Endothelial cell of umbilical vein (primary cell): ENCODE measurements around the gene NUP160. TPM values are rescaled to one million over a fixed set of nuclear protein-coding genes. Genes with fewer than 3 reads are reported as not detected.
A peak's percentile ranks its signal among the peaks of the same experiment; 100 is the strongest.

Experiments
- BruUV-seq: library from RNA; stranded (reverse); fragments of 400-500 nt; replicated peaks from 2 replicates; lab custom pipeline; 2021; lab: Mats Ljungman, UMichigan
- CTCF ChIA-PET: fragments of 300-600, 350-600 bp; sonication (Branson Sonifier 250); formaldehyde crosslinking; loops from one replicate; lab custom pipeline; 2021; ENCODE audit warnings: antibody characterized with exemption, inconsistent platforms; lab: Charles Lee
- POLR2A ChIA-PET: fragments of 300-600, 350-600 bp; sonication (Branson Sonifier 250); formaldehyde crosslinking; loops from one replicate; lab custom pipeline; 2021; ENCODE audit warnings: antibody characterized with exemption, inconsistent platforms; lab: Charles Lee
- DNase-seq: peaks from one replicate; pipeline ENCODE4 v3.0.0-alpha.2; 2011; ENCODE audit warnings: low read depth, low spot score
- FAIRE-seq: peaks from 2 replicates; lab custom pipeline; 2011; peaks lifted over from hg19 to GRCh38; lab: Jason Lieb, UNC
- H2AFZ ChIP-seq: 2 replicates; pipeline ENCODE4 v1.6.0; 2012; ENCODE audit warnings: low read depth, low read length, control low read depth, inconsistent platforms
- H3K27ac ChIP-seq: 2 replicates; pipeline ENCODE4 v1.5.1; 2011; ENCODE audit warnings: low read depth, mild to moderate bottlenecking, control low read depth, low read length, moderate library complexity; ENCODE audit not compliant: insufficient read depth
- H3K27me3 ChIP-seq, 2 experiments: 2 replicates each; pipeline versions ENCODE4 v1.6.0 to v1.6.1; 2011; ENCODE audit warnings: low read length in 2 of 2, mixed read lengths in 1 of 2; ENCODE audit not compliant: control insufficient read depth in 2 of 2, insufficient read depth in 2 of 2
- H3K36me3 ChIP-seq, 2 experiments: 2 replicates in 1 of 2; 3 replicates in 1 of 2; pipeline ENCODE4 v1.5.1; 2011; ENCODE audit warnings: low read length in 2 of 2, mild to moderate bottlenecking in 1 of 2, moderate library complexity in 1 of 2; ENCODE audit not compliant: control insufficient read depth in 2 of 2, insufficient read depth in 2 of 2; ENCODE audit errors: extremely low read depth in 1 of 2
- H3K4me1 ChIP-seq: 3 replicates; pipeline ENCODE4 v1.5.1; 2011; ENCODE audit warnings: mild to moderate bottlenecking, low read length; ENCODE audit not compliant: control insufficient read depth, insufficient read depth; ENCODE audit errors: extremely low read depth
- H3K4me2 ChIP-seq: 2 replicates; pipeline ENCODE4 v1.6.1; 2011; ENCODE audit warnings: low read length, control low read depth, mixed read lengths; ENCODE audit not compliant: insufficient read depth
- H3K4me3 ChIP-seq, 3 experiments: fragments of 200-600 bp in 1 of 3; sonication (generic), shearing (Covaris generic) in 1 of 3; replicated peaks in 1 of 3; 2 replicates each; pipeline ENCODE4 v1.5.1; 2011 to 2016; ENCODE audit warnings: control low read depth in 3 of 3, low read length in 3 of 3, mild to moderate bottlenecking in 2 of 3, inconsistent platforms in 1 of 3, low read depth in 1 of 3, moderate library complexity in 1 of 3; ENCODE audit not compliant: insufficient read depth in 1 of 3
- H3K79me2 ChIP-seq: 2 replicates; pipeline ENCODE4 v1.6.0; 2012; ENCODE audit warnings: low read length, inconsistent platforms; ENCODE audit not compliant: control insufficient read depth, insufficient read depth
- H3K9ac ChIP-seq: replicated peaks from 2 replicates; pipeline ENCODE3; 2011; ENCODE audit warnings: low read length, control low read depth; ENCODE audit not compliant: insufficient read depth; ENCODE audit errors: extremely low read depth
- H3K9me1 ChIP-seq: replicated peaks from 3 replicates; pipeline ENCODE4 v1.6.0; 2011; ENCODE audit warnings: mild to moderate bottlenecking, low read length; ENCODE audit not compliant: control insufficient read depth, insufficient read depth; ENCODE audit errors: extremely low read depth
- H3K9me3 ChIP-seq: replicated peaks from 2 replicates; pipeline ENCODE4 v1.5.1; 2012; ENCODE audit warnings: low read length, inconsistent platforms; ENCODE audit not compliant: control insufficient read depth, insufficient read depth
- H4K20me1 ChIP-seq: replicated peaks from 2 replicates; pipeline ENCODE3; 2011; ENCODE audit warnings: mild to moderate bottlenecking, low read length; ENCODE audit not compliant: control insufficient read depth, insufficient read depth; ENCODE audit errors: extremely low read depth
- EZH2 ChIP-seq: IDR thresholded peaks from 2 replicates; pipeline ENCODE4 v1.6.1; 2012; ENCODE audit warnings: borderline replicate concordance, low read depth, mild to moderate bottlenecking, moderate library complexity, low read length, inconsistent platforms; ENCODE audit not compliant: severe bottlenecking
- FOS ChIP-seq: IDR thresholded peaks from 2 replicates; pipeline ENCODE4 v1.6.1; 2011; ENCODE audit warnings: mild to moderate bottlenecking, low read length, moderate library complexity, borderline replicate concordance; ENCODE audit not compliant: insufficient read depth
- GATA2 ChIP-seq: IDR thresholded peaks from 2 replicates; pipeline ENCODE4 v1.7.0; 2011; ENCODE audit warnings: low read depth, mild to moderate bottlenecking, moderate library complexity, mixed read lengths, low read length; ENCODE audit not compliant: insufficient read length, insufficient read depth
- JUN ChIP-seq: IDR thresholded peaks from 2 replicates; pipeline ENCODE4 v1.6.1; 2011; ENCODE audit warnings: borderline replicate concordance, low read depth; ENCODE audit not compliant: insufficient read length, insufficient read depth
- MYC ChIP-seq: IDR thresholded peaks from one replicate; pipeline ENCODE4 v1.6.1; 2011; ENCODE audit warnings: mild to moderate bottlenecking, low read depth, low read length
- POLR2A ChIP-seq: IDR thresholded peaks from 2 replicates; pipeline ENCODE4 v1.6.1; 2012; ENCODE audit warnings: low read depth, mild to moderate bottlenecking, control low read depth, low read length
- POLR2AphosphoS5 ChIP-seq: IDR thresholded peaks from 2 replicates; pipeline ENCODE4 v1.6.1; 2012; ENCODE audit warnings: low read depth, mild to moderate bottlenecking, control low read depth, low read length, moderate library complexity; ENCODE audit not compliant: insufficient read depth
- dilution Hi-C: fragments of 300-500 bp; cut with MboI; formaldehyde crosslinking; loops from one replicate; pipeline ENCODE4 v1.15.0; 2019; ENCODE audit warnings: low sequenced_read_pairs; ENCODE audit not compliant: extremely low pct_ligation_motif_present
- intact Hi-C: fragments of 100-400 bp; cut with micrococcal nuclease; formaldehyde crosslinking; loops from one replicate; pipeline ENCODE4 v1.10.0; 2022
- polyA plus RNA-seq, 4 experiments: library from polyadenylated mRNA; depleted of rRNA in 3 of 4; stranded (reverse) in 3 of 4; unstranded in 1 of 4; fragments of >200 nt; gene quantifications; 2 replicates each; pipeline versions ENCODE4 v1.2.1 to v1.2.3, GENCODE V29; 2011 to 2012; ENCODE audit warnings: missing spikeins in 1 of 4
- total RNA-seq: library from RNA; stranded (reverse); gene quantifications from 2 replicates; pipeline ENCODE4 v1.2.3, GENCODE V29; 2021
- TF ChIP-seq, protein P1 (sequence below): IDR thresholded peaks from 2 replicates; pipeline ENCODE4 v1.6.1; 2011; ENCODE audit not compliant: insufficient read depth, insufficient read length
- TF ChIP-seq, protein P2 (sequence below), 2 donors: IDR thresholded peaks; 1 replicate in 1 of 2; 2 replicates in 1 of 2; pipeline ENCODE4 v1.5.1; 2011; ENCODE audit warnings: low read length in 2 of 2, mild to moderate bottlenecking in 2 of 2, moderate library complexity in 2 of 2, control low read depth in 1 of 2, inconsistent platforms in 1 of 2, low read depth in 1 of 2; ENCODE audit not compliant: insufficient read depth in 1 of 2; ENCODE audit errors: extremely low read depth in 1 of 2

The NUP160 gene
- total and polyA plus RNA-seq, 2 donors (not counting 3 experiments of a cell fraction or from before 2014, with no cell fraction given) = 15.4 to 39.6 TPM

DNA sequence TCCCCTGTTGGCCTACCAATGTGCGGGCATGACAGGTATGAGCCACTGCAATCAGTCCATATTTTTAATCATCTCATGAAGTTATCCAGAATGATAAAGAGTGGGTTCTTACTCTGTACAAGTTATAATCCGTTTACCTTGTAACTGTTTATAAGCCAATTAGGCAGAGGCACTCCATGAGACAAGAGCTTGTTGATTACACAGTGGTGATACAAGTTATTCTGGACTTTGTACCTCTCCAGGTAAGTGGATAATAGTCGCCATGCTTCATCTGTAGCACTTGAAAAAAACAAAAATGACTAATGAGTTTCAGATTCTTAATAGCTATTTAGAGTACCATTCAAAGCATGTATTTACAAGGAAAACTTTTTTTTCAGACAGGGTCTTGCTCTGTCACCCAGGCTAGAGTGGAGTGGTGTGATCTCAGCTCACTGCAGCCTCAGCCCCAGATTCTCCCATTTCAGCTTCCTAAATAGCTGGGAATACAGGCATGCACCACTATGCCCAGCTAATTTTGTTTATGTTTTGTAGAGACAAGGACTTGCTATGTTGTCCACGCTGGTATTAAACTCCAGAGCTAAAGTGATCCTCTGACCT, 63.3 kb downstream of the NUP160 start:
- Histone ChIP-seq H3K36me3 (peaks cover 7 to 9% of the 10 kb centered on the region in 2 experiments), H3K9me1 (no peaks in the 10 kb centered on the region), H3K4me1 (no peaks in the 10 kb centered on the region), H3K9me3 (no peaks in the 10 kb centered on the region), H3K4me3 (no peak overlapping the region), H2AFZ (no peak overlapping the region), H3K27ac (no peak overlapping the region), H3K9ac (no peak overlapping the region), H3K79me2 (no peaks in the 10 kb centered on the region), H3K27me3 (no peaks in the 10 kb centered on the region), H4K20me1 (no peaks in the 10 kb centered on the region), H3K4me2 (no peak overlapping the region)
- TF ChIP-seq EZH2 (no peak), MYC (no peak), POLR2A (no peak), POLR2AphosphoS5 (no peak), FOS (no peak), JUN (no peak)
- POLR2A ChIA-PET = no interaction called here
- dilution Hi-C loops = no loop called here
- DNase-seq = no peak
- CTCF ChIA-PET = no interaction called here
- FAIRE-seq = no peak
- intact Hi-C loops = no loop called here
- no TSS peak for BruUV-seq

- Histone ChIP-seq H4K20me1 (no peaks in the 10 kb centered on the region), H3K4me1 (no peaks in the 10 kb centered on the region), H3K9me1 (no peaks in the 10 kb centered on the region), H3K4me3 (no peak overlapping the region), H2AFZ (no peak overlapping the region), H3K27ac (no peak overlapping the region), H3K4me2 (no peak overlapping the region), H3K27me3 (no peaks in the 10 kb centered on the region), H3K36me3 (peaks cover 12 to 13% of the 10 kb centered on the region in 2 experiments), H3K9me3 (no peaks in the 10 kb centered on the region), H3K9ac (no peak overlapping the region), H3K79me2 (no peaks in the 10 kb centered on the region)
- intact Hi-C loops (no loop called here), dilution Hi-C loops (no loop called here)
- FAIRE-seq = no peak
- no peak for TF ChIP-seq GATA2
- TF ChIP-seq, protein P1, sequence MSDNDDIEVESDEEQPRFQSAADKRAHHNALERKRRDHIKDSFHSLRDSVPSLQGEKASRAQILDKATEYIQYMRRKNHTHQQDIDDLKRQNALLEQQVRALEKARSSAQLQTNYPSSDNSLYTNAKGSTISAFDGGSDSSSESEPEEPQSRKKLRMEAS = no peak
- no peak for TF ChIP-seq POLR2A
- no peak for TF ChIP-seq EZH2
- TF ChIP-seq POLR2AphosphoS5 = no peak
- TF ChIP-seq JUN = no peak
- TF ChIP-seq MYC = no peak
- TF ChIP-seq FOS = no peak
- TF ChIP-seq, protein P2, sequence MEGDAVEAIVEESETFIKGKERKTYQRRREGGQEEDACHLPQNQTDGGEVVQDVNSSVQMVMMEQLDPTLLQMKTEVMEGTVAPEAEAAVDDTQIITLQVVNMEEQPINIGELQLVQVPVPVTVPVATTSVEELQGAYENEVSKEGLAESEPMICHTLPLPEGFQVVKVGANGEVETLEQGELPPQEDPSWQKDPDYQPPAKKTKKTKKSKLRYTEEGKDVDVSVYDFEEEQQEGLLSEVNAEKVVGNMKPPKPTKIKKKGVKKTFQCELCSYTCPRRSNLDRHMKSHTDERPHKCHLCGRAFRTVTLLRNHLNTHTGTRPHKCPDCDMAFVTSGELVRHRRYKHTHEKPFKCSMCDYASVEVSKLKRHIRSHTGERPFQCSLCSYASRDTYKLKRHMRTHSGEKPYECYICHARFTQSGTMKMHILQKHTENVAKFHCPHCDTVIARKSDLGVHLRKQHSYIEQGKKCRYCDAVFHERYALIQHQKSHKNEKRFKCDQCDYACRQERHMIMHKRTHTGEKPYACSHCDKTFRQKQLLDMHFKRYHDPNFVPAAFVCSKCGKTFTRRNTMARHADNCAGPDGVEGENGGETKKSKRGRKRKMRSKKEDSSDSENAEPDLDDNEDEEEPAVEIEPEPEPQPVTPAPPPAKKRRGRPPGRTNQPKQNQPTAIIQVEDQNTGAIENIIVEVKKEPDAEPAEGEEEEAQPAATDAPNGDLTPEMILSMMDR (IDR thresholded peaks at IDR 0.05; ENCODE audit: extremely low read depth in 1 of 2, insufficient read depth in 1 of 2, low read depth in 1 of 2, low read length in 2 of 2) = no peak
- ChIA-PET POLR2A (no interaction called here), CTCF (interaction anchor here (1.2 kb wide), 1 partner anchor 14 kb away, joined by 4 read pairs; no protein-coding TSS in a partner anchor)
- DNase-seq = peak; percentile 19
- no TSS peak for BruUV-seq
Observed at GRCh38 chr11:47783087-47783610, 65.0 kb downstream of the NUP160 start.
